IPS DF 4.7 (cell line): ENCODE results near the gene GLS.

Source experiments
- DNase-seq: peaks from one replicate; pipeline ENCODE4 v3.0.0-alpha.2; 2013; ENCODE audit warnings: low spot score; ENCODE audit errors: extremely low read depth

GLS gene

GRCh38 chr2:190968522-190968921 is 87.9 kb downstream of the GLS start:
- DNase-seq = no peak

- DNase-seq = no peak
Observed at GRCh38 chr2:190970160-190970559, 89.5 kb downstream of the GLS start.

DNA sequence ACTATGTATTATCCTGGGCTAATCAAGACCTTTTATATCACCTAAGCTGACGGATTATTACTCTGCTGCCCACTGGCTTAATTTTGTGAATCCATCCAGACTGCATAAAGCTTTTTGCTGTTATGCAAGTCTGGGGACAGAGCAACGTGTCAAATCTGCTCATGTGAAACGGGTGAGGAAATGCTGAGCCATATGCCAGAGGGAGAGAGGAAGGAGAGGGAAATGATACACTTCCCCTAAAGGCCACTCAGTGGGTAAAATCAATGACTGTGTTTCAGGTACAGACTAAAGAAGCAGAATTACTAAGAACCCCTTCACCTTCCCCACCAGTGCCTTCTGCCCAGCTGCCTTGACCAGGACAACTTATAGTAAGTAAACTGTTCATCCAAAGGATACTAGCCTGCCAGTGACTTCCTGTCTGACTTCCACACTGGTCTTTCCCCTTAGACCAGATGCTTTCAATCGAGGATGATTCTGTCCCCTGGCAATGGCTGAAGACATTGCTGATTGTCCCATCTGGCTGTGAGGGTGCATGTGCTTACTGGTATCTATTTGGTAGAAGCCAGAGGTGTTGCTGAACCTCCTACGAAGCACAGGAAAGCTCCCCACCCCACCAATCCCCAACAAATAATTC is 90.4 kb downstream of the GLS start:
- no peak for DNase-seq

- DNase-seq = no peak
Observed at GRCh38 chr2:190972213-190972612, 91.6 kb downstream of the GLS start.

DNA sequence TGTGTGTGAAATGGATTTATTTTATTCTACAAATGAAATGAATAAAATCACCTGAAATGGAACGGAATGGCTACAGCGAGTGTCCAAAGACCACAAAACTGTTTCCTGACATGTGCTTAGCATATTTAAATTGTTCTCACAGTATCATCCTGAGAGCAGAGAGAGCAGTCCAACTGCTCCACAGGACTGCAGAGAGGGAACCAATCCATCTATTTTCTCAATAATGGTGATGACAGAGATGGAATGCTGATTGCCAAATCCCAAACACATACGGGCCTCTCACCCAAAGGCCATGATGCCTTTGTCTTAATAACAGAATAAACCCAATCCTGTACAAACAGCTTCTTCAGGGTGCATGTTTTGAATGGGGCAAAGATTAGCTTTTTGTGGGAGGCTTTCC is 92.2 kb downstream of the GLS start:
- no peak for DNase-seq

DNA sequence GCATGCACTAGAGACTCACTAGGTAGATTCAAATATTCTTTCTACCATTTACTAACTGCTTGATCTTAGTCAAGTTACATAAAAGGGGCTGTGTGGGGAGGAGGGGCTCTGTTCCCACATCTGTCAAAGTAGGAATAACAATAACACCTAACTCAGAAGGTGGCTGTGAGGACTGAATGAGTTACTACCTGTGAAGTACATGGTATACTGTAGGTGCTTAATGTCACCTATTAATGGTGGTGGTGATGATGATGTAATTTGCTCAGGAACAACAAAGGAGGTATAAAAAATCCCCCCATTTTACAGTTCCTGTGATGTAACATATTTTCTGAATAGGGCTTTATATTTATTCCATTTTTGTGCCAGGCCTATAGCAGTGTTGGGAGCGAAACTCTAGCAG is 92.6 kb downstream of the GLS start:
- DNase-seq = no peak

DNA sequence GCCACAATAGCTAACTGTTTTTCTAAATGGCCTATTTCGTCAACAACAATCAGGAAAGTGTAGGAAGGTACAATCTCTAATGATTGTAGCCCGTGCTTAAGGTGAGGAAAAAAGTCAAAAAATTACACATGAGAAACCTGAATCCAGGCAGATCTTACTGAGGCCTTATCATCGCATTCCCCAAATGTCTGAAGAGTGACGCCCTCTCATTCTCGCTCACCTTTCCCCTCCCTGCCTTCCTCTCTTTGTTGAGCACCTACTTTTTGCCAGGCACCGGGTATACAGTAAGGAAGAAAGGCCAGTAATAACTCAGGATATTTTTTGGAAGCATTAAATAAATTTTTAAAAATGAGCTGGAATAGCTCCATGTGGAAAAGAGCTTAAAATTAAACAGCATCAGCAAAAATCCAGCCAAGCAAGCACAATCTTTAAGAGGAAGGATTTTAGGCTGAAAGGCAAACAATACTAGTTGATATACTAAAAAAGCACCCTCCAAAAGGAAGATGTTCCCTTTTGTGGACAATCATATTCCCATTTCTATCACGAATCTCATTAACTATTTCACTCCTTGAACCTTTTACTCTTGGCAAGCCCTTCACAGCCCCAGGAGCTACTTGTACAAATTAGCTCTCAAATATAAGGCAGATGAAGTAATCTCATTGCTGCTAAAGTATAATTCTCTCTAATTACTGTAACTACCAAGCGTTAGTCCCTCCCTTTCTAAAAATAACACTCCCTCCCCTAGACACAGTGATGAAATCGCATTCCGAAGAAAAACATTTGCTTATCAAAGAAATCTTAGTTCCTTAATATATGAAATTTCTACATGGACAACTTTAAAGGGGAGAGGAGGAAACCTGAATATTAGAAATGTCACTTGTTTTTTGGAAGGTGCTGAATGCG is 93.4 kb downstream of the GLS start:
- no peak for DNase-seq

- DNase-seq = no peak
Observed at GRCh38 chr2:190974629-190975361, 94.2 kb downstream of the GLS start.

DNA sequence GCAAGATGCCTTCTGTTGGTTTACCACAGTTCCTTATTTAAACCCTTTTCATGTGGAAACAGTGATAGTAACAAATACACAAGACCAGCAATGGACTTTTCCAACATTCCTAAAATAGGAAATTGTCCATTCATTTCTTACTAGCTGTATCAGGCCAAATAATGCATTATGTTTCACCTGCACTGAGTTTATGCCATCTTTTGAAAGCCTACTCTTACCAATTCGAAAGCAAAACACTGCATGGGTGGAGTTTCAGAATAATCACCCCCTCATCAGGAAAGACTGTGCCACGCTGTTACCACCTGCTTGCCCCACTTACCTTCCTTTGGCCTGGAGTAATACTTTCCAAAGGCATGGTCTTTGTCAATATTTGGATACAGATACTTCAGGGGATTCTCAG is 95.9 kb downstream of the GLS start:
- DNase-seq = no peak

DNA sequence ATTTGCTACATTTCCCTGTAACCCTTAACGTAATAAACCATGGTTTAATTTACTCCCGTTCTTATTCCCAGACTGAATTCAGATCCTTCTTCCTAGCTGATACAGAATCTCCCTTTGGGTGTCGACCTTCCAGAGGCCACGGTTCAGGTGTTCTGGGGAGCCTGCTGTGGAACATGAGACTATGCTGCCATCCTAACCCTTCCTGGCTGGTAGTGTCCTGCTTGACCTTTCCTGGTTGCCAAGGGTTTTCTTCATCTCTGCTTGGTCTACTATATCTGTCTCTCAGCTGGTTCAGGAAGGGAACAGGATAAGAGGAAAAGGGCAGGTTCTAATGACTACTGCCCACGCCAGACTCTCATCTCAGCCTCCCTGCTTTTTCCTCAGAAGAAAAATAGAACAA is 96.9 kb downstream of the GLS start:
- DNase-seq = no peak

DNA sequence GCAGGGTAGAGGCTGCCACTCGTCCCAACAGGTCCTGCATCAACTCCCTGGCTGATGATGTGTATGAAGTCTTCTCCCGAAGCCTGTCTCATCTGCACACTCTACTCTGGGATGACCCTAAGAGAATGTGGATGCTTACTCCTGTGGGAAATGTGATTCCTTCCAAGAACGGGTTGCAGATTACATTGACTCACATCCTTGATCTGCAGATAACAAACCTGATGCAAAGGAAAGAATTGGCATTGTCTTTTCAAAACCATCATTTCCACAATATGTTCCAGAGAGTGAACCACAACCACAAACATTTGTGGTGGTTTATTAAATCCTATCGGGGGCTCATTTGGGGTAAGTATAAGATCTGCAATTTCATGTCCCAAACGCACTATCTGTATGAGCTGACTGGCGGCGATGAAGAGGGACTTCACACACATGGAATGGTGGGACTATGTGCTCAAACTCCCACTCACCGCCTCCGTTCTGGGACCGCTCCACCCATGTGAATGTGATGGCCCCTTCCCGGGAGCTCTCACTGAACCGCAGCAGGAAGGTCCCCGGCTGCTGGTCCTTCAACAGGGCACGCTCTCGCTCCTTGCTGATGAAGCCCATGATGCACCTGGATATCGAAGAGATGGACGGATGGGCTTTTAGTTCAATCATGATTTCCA is 97.9 kb downstream of the GLS start:
- DNase-seq = no peak

GRCh38 chr2:190979906-190980629 is 99.4 kb downstream of the GLS start:
- no peak for DNase-seq

DNA sequence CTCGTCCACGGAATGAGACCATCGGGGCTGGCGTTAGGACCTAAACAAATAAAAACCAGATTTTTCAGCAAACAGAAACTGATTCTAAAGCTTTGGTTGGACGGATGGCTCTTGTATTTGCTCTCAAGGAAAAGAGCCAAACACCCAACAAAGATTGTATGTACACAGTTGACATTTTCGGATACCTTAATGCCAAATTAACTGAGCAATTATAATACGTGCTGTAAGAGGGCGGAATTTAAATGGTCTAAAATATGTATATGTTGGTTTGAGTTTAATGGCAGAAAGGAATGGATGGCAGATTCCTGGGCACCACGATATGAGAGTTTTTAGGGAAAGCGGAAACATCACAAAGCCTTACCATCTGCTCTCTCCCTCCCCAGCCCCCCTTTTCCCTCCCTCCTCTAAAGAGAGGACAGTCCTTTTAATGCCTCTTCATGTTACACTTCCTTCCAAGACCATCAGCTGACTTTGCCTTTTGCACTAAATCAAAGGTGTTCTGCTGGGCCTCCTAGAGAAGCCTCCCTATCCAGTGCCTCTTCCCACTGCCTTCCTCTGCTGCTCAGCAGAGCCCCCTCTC is 100.1 kb downstream of the GLS start:
- DNase-seq = no peak

DNA sequence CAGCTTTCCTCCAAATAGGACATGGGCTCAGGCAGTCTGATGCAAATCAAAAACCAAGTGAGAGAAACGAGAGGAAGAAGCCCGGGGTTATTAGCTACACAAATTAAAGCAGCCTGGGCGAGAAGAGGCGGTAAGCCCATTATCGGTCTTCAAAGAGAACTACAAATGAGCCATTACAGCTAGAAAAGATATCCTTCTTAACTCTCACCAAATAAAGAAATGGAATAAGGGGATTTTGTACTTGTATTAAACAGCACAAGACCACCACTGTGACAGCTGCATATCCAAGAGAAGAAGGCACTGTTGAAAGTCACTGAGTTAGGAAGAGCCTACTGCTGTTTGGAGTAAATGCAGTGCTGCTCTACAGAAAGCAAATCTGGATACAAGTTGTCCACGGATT is 100.7 kb downstream of the GLS start:
- no peak for DNase-seq

DNA sequence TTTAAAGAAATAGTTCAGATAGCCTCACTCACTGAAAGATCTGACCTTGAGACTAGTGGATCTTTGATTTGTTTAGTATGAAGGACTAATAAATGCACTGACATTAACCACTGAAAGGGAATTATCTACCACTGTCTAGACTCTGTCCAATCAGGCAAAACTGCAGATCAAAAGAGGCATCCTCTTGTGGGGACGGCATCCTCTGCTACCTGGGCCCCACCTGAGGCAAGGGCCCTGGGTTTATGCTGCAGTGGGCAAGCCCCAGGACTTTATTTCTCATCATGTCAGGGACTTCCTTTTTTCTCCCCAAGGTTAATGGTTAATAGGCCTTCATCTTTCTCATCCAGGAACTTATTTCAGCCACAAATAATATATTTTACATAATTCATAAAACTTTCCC is 101.1 kb downstream of the GLS start:
- DNase-seq = no peak

DNA sequence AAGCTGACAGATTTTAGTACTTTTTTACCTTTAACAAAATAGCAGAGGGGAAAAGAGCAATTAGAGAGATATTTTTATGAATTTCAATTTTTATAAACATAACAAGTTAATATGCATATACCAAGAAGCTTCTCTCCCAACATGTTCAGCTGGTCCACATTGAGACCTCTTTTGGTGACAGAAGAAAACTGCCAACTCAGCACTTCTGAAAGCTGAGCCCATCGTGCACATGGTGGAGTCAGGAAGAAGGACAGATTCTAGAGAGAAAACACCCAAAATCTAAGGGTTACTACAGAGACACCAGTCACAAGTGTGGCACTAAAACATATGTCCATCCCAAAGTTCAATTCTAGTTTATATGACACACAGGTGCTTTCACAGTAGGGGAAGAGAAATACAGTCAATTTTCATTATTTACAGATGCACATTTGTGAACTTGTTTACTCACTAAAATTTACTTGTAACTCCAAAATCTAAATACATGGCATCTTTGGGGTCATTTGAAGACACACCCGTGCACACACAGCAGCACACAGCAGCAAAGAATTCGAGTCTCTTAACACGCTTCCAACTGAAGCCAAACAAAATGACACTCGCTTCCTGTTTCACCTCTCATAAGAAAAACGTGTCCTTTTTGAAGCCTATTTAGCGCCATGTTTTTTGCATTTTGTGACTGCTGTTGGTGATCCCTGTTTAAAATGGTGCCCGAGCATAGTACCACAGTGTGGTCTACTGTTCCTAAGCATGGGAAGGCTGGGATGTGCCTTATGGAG is 101.8 kb downstream of the GLS start:
- no peak for DNase-seq

- DNase-seq = no peak
Observed at GRCh38 chr2:190984595-190984994, 104.0 kb downstream of the GLS start.

DNA sequence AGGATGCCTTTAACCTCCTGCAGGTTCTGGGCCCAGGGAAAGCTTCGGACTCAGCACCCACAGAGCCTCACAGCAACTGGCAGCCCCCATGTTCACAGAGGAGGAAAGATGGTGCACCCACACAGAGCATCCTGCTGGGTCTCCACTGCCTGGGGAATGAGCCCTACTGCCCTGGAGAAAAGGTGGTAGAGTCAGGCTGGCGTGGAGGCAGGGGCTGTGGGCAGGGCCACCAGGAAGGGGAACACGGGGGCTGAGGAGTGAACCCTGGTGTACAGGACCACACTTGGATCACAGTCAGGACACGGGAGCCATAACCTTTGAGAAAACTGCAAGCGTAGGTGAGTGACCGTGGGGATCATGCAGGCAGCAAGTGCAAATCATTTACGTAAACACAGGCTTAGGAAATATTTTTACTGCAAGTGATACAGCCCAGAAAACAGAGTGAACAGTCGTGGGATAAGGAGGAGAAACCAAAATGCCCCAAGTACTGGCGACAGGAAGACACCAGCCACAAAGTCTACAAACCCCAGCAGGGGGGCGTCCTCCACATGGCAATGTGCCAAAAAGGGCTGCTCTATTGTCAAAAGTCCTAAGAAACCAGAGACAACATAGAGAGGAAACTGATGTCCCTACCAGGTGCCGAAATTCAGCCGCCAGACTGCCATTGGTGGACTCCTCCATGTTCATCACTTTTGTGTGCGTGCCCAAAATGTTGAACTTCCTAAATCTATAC is 105.8 kb downstream of the GLS start:
- DNase-seq = no peak

- no peak for DNase-seq
Observed at GRCh38 chr2:190987116-190987515, 106.5 kb downstream of the GLS start.
